Fibroblast of mammary gland (primary cell): ENCODE results near the gene MAPK8.

Experiments
- DNase-seq: peaks from one replicate; pipeline ENCODE4 v3.0.0-alpha.2; 2010; ENCODE audit warnings: low read depth
- H3K4me3 ChIP-seq: 2 replicates; pipeline ENCODE4 v1.5.1; 2011; ENCODE audit warnings: low read depth, mild to moderate bottlenecking, low read length, moderate library complexity; ENCODE audit not compliant: control insufficient read depth
- CTCF ChIP-seq: conservative IDR thresholded peaks from 2 replicates; pipeline ENCODE4 v1.5.1; 2011; ENCODE audit warnings: low read depth, low read length, inconsistent platforms; ENCODE audit not compliant: control insufficient read depth, insufficient read depth

The MAPK8 gene

GRCh38 chr10:48431871-48432270 is 125.4 kb downstream of the MAPK8 start:
- DNase-seq: no peak
- TF ChIP-seq CTCF: no peak
- H3K4me3 ChIP-seq: no peak overlapping the region

- no peak for DNase-seq
- TF ChIP-seq CTCF: no peak
- H3K4me3 ChIP-seq: no peak overlapping the region
Measured at GRCh38 chr10:48437546-48437945, 131.1 kb downstream of the MAPK8 start.

- TF ChIP-seq CTCF: no peak
- no peak overlapping the region for H3K4me3 ChIP-seq
- DNase-seq: peak; percentile 53
Measured at GRCh38 chr10:48439031-48439430, 132.6 kb downstream of the MAPK8 start.

GRCh38 chr10:48439581-48440041 is 133.1 kb downstream of the MAPK8 start:
- H3K4me3 ChIP-seq: no peak overlapping the region
- no peak for DNase-seq
- no peak for TF ChIP-seq CTCF

- no peak for DNase-seq
- no peak for TF ChIP-seq CTCF
- no peak overlapping the region for H3K4me3 ChIP-seq
Measured at GRCh38 chr10:48440771-48441170, 134.3 kb downstream of the MAPK8 start.

- DNase-seq: no peak
- no peak overlapping the region for H3K4me3 ChIP-seq
- TF ChIP-seq CTCF: no peak
Measured at GRCh38 chr10:48442090-48442808, 135.8 kb downstream of the MAPK8 start.
